ENCODE data around the gene FTCD.
"Not testable (repeated sequence)": the region's sequence is repeated elsewhere in the genome, so short reads cannot be mapped to it uniquely, and the experiment has no call there.

Gene FTCD

GRCh38 chr21:46155514-46156377 is at the start of gene FTCD:
Gene FTCD, minus strand, starts transcription at chr21:46155579. Its CDS starts 56 bp downstream, at chr21:46155523.
- no peak for DNase-seq

- peak in 1 of 3 experiments; percentile 53 for DNase-seq
Measured at GRCh38 chr21:46205166-46205565, 49.8 kb upstream of the FTCD start.

GRCh38 chr21:46203203-46203600 is 47.8 kb upstream of the FTCD start:
- DNase-seq: no peak

- no peak for DNase-seq
Measured at GRCh38 chr21:46202592-46203202, 47.3 kb upstream of the FTCD start.

- DNase-seq: not testable (repeated sequence)
Measured at GRCh38 chr21:46200877-46201803, 45.8 kb upstream of the FTCD start.

GRCh38 chr21:46199436-46200373 is 44.3 kb upstream of the FTCD start:
- DNase-seq: no peak

- DNase-seq: no peak
Measured at GRCh38 chr21:46196733-46197132, 41.4 kb upstream of the FTCD start.

- DNase-seq: no peak
Measured at GRCh38 chr21:46195595-46196195, 40.3 kb upstream of the FTCD start.

- no peak for DNase-seq
Measured at GRCh38 chr21:46194374-46195334, 39.3 kb upstream of the FTCD start.

GRCh38 chr21:46193829-46194373 is 38.5 kb upstream of the FTCD start:
- DNase-seq: no peak

GRCh38 chr21:46191686-46192575 is 36.6 kb upstream of the FTCD start:
- DNase-seq: no peak

- no peak for DNase-seq
Measured at GRCh38 chr21:46191257-46191685, 35.9 kb upstream of the FTCD start.

GRCh38 chr21:46190491-46191131 is 35.2 kb upstream of the FTCD start:
- DNase-seq: no peak

GRCh38 chr21:46189959-46190490 is 34.6 kb upstream of the FTCD start:
- no peak for DNase-seq

GRCh38 chr21:46189213-46189958 is 34.0 kb upstream of the FTCD start:
- DNase-seq: no peak

- DNase-seq: peak in 2 of 3 experiments; percentile 15 to 28
Measured at GRCh38 chr21:46188226-46189212, 33.1 kb upstream of the FTCD start.
